Measurements from ENCODE around the gene BNIP5. TPM values are rescaled to one million over a fixed set of nuclear protein-coding genes. Genes with fewer than 3 reads are reported as not detected.

BNIP5 gene
- total and polyA plus RNA-seq, 2 of the 13 experiments (the other 11 are each of a cell fraction or from before 2014, with no cell fraction given) = not detected

DNA sequence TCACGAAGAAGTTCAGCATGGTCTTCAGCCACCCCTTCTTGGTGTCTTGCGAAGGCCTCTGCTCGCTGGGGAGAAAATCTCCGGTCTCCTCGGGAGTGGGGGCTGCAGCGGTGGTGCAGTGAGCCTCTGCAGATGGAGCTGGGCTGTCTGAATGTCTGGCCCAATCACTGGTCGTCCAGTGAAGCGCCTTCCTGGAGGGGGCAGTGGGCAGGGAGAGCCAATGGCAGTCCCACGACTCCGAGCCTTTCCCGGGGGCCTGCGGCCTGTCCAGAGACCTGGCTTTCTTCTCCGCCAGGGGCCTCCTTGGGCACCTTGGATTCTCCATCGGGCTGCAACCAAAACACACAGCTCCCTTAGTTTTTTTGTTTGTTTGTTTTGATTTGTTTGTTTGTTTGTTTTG is 6.3 kb downstream of the BNIP5 start:
- DNase-seq (ENCODE audit: low spot score) (no peak), FAIRE-seq (no peak), ATAC-seq (no peak)
- in situ Hi-C loops (cut with HindIII; ENCODE audit: extremely low pct_ligation_motif_present, low pct_unique_long_range_greater_than_20kb) = no loop called here
- 63% methylated on average over 9 of the region's 14 CpGs for WGBS (ENCODE audit: low lambda C conversion rate)
- ChIA-PET POLR2A (no interaction called here), CTCF (ENCODE audit: low intra/inter-chr PET ratio, low total read pairs) (no interaction called here)
- no TSS peak for BruUV-seq (replicated peaks)
- Histone ChIP-seq H3K79me2 (ENCODE audit: insufficient read depth, low read length) (no peaks in the 10 kb centered on the region), H3K36me3 (replicated peaks in 1 of 2; ENCODE audit: control insufficient read depth in 1 of 2, insufficient read depth in 2 of 2, low read length in 2 of 2) (no peaks in the 10 kb centered on the region; a peak in 1 of 5 replicates), H3K4me1 (ENCODE audit: insufficient read depth, low read length) (peaks cover 16% of the 10 kb centered on the region), H3K27ac (ENCODE audit: extremely low read length, insufficient read depth, low read length) (no peak overlapping the region), H3K9me3 (ENCODE audit: low read length) (no peaks in the 10 kb centered on the region), H4K20me1 (ENCODE audit: insufficient read depth, low read length) (no peaks in the 10 kb centered on the region), H3K27me3 (ENCODE audit: control insufficient read depth in 1 of 2, insufficient read depth in 2 of 2, low read length in 2 of 2) (peaks cover 4 to 46% of the 10 kb centered on the region in 2 experiments; a peak in 4 of 5 replicates), H3K4me2 (ENCODE audit: low read depth, low read length) (no peak overlapping the region), H3K9ac (ENCODE audit: insufficient read depth, low read depth, low read length) (no peak overlapping the region), H2AFZ (ENCODE audit: low read length) (no peak overlapping the region), H3K4me3 (replicated peaks in 1 of 3; ENCODE audit: insufficient read depth in 1 of 3, low read depth in 2 of 3, low read length in 3 of 3) (no peak overlapping the region)
- TF ChIP-seq ZNF441 (CRISPR knock-in tag; IDR thresholded peaks at IDR 0.05; ENCODE audit: borderline replicate concordance) (no peak), YEATS2 (CRISPR knock-in tag; IDR thresholded peaks at IDR 0.05; ENCODE audit: borderline replicate concordance) (no peak), ARNTL (CRISPR knock-in tag; IDR thresholded peaks at IDR 0.05) (no peak), MTF2 (CRISPR knock-in tag; IDR thresholded peaks at IDR 0.05; ENCODE audit: borderline replicate concordance) (no peak), RFX5 (IDR thresholded peaks at IDR 0.05; ENCODE audit: low read depth, low read length) (no peak), ZNF589 (CRISPR knock-in tag; conservative IDR thresholded peaks at IDR 0.05) (no peak), ZSCAN9 (CRISPR knock-in tag; IDR thresholded peaks at IDR 0.05; ENCODE audit: borderline replicate concordance) (no peak), RBM22 (optimal IDR thresholded peaks at IDR 0.05; ENCODE audit: low read length) (no peak)
- TF ChIP-seq, protein P1, sequence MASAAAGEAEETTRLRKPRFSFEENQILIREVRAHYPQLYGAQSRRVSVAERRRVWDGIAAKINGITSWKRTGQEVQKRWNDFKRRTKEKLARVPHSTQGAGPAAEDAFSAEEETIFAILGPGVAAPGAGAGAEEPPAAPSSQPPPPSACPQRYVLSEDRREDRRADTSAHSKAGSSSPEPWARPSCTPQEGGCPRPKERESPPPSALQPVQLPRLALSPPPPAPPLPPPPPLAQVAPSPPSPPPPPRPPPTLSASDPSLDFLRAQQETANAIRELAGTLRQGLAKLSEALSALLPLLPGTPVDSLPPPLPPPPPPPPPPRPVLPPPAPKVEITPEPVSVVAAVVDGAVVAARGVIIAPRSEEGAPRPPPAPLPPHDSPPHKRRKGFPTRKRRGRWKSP (CRISPR knock-in tag; IDR thresholded peaks at IDR 0.05) = no peak
- TF ChIP-seq, protein P2, sequence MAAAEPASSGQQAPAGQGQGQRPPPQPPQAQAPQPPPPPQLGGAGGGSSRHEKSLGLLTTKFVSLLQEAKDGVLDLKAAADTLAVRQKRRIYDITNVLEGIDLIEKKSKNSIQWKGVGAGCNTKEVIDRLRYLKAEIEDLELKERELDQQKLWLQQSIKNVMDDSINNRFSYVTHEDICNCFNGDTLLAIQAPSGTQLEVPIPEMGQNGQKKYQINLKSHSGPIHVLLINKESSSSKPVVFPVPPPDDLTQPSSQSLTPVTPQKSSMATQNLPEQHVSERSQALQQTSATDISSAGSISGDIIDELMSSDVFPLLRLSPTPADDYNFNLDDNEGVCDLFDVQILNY (CRISPR knock-in tag; conservative IDR thresholded peaks at IDR 0.05) = no peak
- TF ChIP-seq, protein P3, sequence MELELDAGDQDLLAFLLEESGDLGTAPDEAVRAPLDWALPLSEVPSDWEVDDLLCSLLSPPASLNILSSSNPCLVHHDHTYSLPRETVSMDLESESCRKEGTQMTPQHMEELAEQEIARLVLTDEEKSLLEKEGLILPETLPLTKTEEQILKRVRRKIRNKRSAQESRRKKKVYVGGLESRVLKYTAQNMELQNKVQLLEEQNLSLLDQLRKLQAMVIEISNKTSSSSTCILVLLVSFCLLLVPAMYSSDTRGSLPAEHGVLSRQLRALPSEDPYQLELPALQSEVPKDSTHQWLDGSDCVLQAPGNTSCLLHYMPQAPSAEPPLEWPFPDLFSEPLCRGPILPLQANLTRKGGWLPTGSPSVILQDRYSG (CRISPR knock-in tag; IDR thresholded peaks at IDR 0.05) = no peak
- intact Hi-C loops (cut with micrococcal nuclease; ENCODE audit: unreplicated experiment) = no loop called here

Measured in HepG2 (cell line).